ENCODE data around the gene IDH2.

DNA sequence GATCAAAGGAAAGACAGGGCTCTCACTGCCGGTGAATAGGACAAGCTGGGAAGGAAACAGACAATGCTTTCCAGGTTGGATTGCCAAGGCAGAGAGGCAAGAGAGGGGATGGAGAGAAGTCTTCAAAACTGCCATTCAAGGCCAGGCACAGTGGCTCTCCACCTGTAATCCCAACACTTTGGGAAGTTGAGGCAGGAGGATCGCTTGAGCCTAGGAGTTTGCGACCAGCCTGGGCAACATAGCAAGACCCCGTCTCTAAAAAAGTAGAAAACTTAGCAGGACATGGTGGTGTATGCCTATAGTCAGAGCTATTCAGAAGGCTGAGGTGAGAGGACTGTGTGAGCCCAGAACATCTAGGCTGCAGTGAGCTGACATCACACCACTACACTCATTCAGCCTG lies 43.5 kb upstream of the IDH2 start:
- TF ChIP-seq, protein P1, sequence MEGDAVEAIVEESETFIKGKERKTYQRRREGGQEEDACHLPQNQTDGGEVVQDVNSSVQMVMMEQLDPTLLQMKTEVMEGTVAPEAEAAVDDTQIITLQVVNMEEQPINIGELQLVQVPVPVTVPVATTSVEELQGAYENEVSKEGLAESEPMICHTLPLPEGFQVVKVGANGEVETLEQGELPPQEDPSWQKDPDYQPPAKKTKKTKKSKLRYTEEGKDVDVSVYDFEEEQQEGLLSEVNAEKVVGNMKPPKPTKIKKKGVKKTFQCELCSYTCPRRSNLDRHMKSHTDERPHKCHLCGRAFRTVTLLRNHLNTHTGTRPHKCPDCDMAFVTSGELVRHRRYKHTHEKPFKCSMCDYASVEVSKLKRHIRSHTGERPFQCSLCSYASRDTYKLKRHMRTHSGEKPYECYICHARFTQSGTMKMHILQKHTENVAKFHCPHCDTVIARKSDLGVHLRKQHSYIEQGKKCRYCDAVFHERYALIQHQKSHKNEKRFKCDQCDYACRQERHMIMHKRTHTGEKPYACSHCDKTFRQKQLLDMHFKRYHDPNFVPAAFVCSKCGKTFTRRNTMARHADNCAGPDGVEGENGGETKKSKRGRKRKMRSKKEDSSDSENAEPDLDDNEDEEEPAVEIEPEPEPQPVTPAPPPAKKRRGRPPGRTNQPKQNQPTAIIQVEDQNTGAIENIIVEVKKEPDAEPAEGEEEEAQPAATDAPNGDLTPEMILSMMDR (IDR thresholded peaks at IDR 0.05): no peak
- TF ChIP-seq POLR2A (IDR thresholded peaks at IDR 0.05) (no peak), EP300 (IDR thresholded peaks at IDR 0.05) (no peak)

Measured in upper lobe of left lung (tissue), 4 donors.